GM12872 (cell line): ENCODE results near the gene OR6J1.

Experiments used
- CTCF ChIP-seq: IDR thresholded peaks from 3 replicates; pipeline ENCODE4 v1.5.1; 2011; ENCODE audit warnings: low read depth, mild to moderate bottlenecking, low read length, moderate library complexity; ENCODE audit not compliant: insufficient read depth

OR6J1 gene

DNA sequence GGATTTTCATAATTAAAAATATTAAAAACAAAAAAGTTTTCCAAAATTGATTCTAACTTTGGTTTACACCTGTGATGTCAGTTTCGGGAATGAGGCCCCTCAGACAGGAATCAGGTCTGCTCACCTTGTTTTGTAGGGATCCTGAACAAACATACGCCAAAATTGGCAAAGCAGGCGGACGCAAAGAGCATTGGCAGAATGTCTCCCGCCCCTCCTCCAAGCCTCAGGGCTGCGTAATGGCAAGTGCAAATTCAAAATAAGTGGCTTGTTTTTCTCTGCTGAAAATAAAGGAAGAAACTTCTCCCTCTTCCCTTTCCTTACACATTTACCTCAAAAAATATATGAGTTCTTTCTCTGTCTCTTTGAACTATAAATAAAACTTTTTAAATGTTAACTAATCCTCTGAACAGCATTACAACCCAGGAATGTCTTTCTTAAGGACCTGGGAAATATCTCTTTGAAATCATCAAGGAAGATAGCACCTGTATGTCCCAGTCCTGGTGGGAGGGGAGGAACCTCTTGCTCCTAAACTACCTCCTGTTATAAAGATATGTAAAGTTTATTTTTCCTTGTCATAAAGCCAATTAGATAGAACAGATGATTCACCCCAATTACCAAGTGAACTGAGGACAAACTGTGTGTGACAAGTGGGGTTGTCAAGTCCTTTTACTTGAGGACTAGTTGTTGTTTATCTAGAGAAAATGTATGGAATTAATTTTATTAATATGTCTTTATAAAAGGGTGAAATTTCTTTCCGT lies 16.5 kb downstream of the OR6J1 start:
- TF ChIP-seq CTCF: no peak

DNA sequence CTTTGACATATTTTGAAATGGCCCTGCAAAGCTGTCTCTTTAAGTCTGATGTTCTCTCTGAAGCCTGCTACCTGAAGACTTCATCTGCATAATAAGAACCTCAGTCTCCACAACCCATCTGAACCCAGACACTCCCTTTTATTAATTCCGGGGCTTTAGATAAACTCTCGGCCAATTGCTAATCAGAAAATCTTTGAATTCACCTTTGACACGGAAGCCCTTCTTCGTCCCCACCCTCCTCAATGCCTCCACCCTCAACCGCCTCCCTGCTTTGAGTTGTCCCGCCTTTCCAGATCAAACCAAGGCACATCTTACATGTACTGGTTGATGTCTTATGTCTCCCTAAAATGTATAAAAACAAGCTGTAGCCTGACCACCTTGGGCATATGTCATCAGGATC lies 17.6 kb downstream of the OR6J1 start:
- TF ChIP-seq CTCF: no peak

DNA sequence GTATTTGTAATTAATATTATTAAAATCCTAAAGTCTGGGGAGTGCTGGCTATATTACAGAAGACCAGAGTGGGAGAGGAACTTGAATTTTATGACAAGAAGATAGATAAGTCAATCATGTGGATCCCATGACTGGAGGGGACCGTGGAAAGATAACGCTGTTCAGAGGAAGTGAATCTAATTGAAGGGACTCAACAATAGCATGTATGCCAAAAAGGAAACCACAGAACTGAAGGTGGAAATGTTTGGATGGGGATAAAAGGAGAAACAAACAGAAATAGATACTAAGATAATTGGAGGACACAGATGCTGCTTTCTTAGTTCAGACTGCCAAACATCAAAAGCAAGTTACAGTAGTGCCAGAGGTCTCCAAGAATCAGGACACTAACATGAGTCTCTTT lies 21.1 kb downstream of the OR6J1 start:
- TF ChIP-seq CTCF: no peak

GRCh38 chr14:22622255-22622654 lies 21.9 kb downstream of the OR6J1 start:
- TF ChIP-seq CTCF: no peak

DNA sequence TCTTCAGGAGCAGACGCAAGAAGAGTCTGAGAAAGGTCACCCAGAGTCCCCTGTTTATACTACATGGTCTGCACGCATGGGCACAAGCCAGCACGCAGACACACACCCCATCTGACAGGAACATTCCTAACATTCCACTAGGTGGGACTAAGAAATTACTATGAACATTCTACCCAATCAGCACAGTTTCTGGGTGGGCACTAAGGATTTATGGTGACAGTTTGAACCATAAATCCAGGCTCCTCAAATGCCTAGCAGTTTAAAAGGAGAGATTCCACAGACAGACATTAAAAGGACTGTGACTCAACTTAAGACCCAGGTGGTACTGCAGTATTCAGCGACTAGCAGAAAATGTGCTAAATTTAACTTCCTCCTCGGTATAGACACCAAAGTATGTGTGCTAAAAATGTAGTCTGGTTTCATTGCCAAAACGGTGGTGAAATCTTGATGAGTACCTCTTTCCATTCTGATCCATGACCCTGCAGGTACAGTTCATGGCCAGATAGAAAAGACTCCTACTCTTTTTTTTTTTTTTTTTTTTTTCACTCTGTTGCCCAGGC lies 29.8 kb downstream of the OR6J1 start:
- no peak for TF ChIP-seq CTCF

DNA sequence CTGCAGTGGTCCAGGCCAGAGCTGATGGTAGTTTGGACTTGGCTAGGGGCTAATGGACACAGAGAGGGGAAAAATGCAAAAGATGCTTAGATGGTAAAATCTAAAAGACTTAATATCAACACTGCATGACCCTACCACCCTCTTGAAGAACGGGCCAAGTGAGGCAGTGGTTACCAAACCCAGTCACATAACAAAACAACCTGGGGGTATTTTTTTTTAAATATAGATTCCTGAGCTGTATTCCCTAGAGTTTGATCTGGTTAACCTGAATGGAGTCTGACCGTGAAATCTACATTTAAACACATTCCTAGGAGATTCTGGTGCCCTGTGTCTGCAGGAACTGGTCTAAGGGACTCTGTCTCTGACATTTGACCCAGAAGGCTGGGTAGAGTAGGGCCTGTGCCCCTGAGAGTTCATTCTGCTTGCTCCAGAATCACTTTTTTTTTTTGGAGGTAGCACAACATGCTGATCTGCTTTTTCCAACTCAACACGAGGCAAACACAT lies 30.4 kb downstream of the OR6J1 start:
- no peak for TF ChIP-seq CTCF

DNA sequence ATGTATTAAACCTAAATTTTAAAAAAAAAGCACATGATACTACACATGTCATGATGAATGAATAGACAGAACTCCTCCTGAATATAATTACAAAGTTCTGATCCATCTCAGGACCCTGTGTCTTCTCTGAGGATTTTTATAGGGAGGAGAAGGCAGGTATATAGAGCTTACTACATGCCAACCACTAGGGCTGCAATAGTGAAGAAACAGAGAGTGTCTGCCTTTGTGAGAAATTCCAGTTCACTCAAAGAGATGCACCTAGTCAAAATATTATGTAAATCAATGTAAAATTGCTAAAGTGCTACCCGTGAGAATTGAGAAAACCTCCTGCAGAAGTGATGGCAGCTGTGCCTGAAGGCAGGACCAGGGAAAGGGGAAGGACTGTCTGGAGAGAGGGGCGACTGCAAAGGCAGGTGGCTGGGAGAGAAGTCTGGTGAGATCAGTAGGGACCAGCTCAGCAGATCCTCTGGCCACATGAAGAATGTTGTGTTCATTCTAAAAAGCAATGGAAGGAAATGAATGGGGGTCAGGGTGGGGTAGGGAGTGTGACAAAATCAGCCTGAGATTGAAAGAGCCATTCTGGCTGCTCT lies 31.0 kb downstream of the OR6J1 start:
- TF ChIP-seq CTCF: peak; percentile 10; the same call in 1 of the 3 replicates
